ENCODE data around the gene CASTOR2. TPM values are rescaled to one million over a fixed set of nuclear protein-coding genes. Genes with fewer than 3 reads are reported as not detected.
"Not testable (repeated sequence)": the region's sequence is repeated elsewhere in the genome, so short reads cannot be mapped to it uniquely, and the experiment has no call there.

The CASTOR2 gene
- total and polyA plus RNA-seq, 2 of the 8 experiments (the other 6 are each of a cell fraction or from before 2014, with no cell fraction given), result 12.1 to 47.8 TPM

DNA sequence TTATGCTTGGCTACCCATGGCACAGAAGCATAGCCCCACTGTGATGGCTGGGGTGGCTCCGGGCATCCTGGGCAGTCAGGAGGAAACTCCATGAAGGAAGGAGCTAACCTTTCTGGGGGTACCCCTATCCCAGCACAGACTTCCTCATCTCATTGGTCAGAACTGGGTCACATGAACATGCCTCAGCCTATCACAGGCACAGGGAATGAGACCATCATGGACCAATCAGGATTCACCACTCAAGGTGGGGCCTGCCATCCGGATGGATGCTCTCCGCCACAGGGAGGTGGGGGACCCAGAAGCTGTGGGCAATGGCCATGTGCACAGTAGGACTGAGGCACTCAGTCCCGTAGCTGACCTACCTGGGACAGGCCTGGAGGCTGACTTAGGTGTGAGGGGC is 6.9 kb downstream of the CASTOR2 start:
- H3K9me3 ChIP-seq (ENCODE audit: insufficient read depth in 2 of 2, low read depth in 1 of 2, low read length in 1 of 2); H3K4me2 ChIP-seq (ENCODE audit: insufficient read depth in 1 of 2, low read depth in 2 of 2, low read length in 2 of 2); H2BK120ac ChIP-seq (replicated peaks; ENCODE audit: low read depth, low read length); H4K20me1 ChIP-seq (replicated peaks in 1 of 2; ENCODE audit: control insufficient read depth in 1 of 2, insufficient read depth in 2 of 2, low read length in 2 of 2); H2BK5ac ChIP-seq (ENCODE audit: low read depth, low read length); H3K79me2 ChIP-seq (ENCODE audit: control insufficient read depth in 1 of 2, insufficient read depth in 2 of 2, low read length in 2 of 2); FAIRE-seq; H3K23ac ChIP-seq (ENCODE audit: insufficient read length); H2AFZ ChIP-seq (ENCODE audit: low read length); H3K9ac ChIP-seq (replicated peaks in 1 of 4; ENCODE audit: extremely low read depth in 1 of 4, low read depth in 3 of 4, low read length in 3 of 4); H2BK12ac ChIP-seq (ENCODE audit: low read depth, low read length); CTCF ChIA-PET (ENCODE audit: partially characterized antibody); DNase-seq (ENCODE audit: low read depth in 1 of 2, low spot score in 2 of 2); H3K4me3 ChIP-seq (ENCODE audit: extremely low read depth in 1 of 4, insufficient read depth in 2 of 4, low read depth in 3 of 4, low read length in 4 of 4); POLR2A ChIA-PET (ENCODE audit: partially characterized antibody); H3K18ac ChIP-seq (ENCODE audit: extremely low read depth, low read length); H3K27ac ChIP-seq (ENCODE audit: low read depth, low read length); H3K79me1 ChIP-seq (ENCODE audit: low read depth, low read length); H2BK15ac ChIP-seq (ENCODE audit: low read length); H3K23me2 ChIP-seq (ENCODE audit: low read depth, low read length); H3K14ac ChIP-seq (ENCODE audit: insufficient read length); H3K27me3 ChIP-seq (replicated peaks in 1 of 4; ENCODE audit: control insufficient read depth in 3 of 4, extremely low read depth in 1 of 4, insufficient read depth in 3 of 4, low read length in 3 of 4); H2AK5ac ChIP-seq (ENCODE audit: low read depth, low read length); H3K56ac ChIP-seq (replicated peaks; ENCODE audit: insufficient read length, low read depth, low read length); H4K5ac ChIP-seq (ENCODE audit: insufficient read length, low read depth, low read length); H3K4ac ChIP-seq (replicated peaks; ENCODE audit: insufficient read length, low read depth, low read length); H3K4me1 ChIP-seq (replicated peaks in 1 of 4; ENCODE audit: control insufficient read depth in 3 of 4, insufficient read depth in 4 of 4, low read length in 3 of 4); H3K36me3 ChIP-seq (ENCODE audit: control insufficient read depth in 2 of 4, insufficient read depth in 4 of 4, low read length in 3 of 4); H4K91ac ChIP-seq (replicated peaks; ENCODE audit: insufficient read length, low read length); H4K8ac ChIP-seq (ENCODE audit: extremely low read depth, insufficient read depth, low read length); H2BK20ac ChIP-seq (ENCODE audit: low read length): not testable (repeated sequence)
- no CpG with 5 or more reads among the region's 4 CpGs for WGBS, 2 experiments (ENCODE audit: extremely low coverage in 1 of 2, insufficient coverage in 1 of 2, insufficient read length in 1 of 2, insufficient replicate concordance in 2 of 2, low coverage in 1 of 2, low lambda C conversion rate in 2 of 2, missing lambda C conversion rate in 1 of 2)

DNA sequence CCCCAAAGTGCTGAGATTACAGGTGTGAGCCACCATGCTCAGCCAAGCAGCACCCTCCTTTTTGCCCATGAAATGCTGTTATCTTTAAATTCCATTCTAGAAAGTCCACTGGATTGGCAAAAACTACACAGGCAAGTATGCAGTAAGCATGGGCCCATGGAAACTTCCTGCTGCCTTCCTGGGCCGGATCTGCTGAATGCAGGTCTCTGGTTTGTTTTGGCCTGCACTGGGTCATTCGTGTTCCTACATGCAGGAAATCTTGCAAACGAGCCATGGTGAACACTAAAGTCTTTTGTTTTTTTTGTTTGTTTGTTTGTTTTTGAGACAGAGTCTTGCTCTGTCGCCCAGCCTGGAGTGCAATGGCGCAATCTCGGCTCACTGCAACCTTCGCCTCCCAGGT is 7.9 kb downstream of the CASTOR2 start:
- 94% methylated on average over 4 of the region's 7 CpGs; no CpG with 5 or more reads in 1 of the 2 experiments for WGBS, 2 experiments (ENCODE audit: extremely low coverage in 1 of 2, insufficient coverage in 1 of 2, insufficient read length in 1 of 2, insufficient replicate concordance in 2 of 2, low coverage in 1 of 2, low lambda C conversion rate in 2 of 2, missing lambda C conversion rate in 1 of 2)
- H3K23ac ChIP-seq (ENCODE audit: insufficient read length); H2BK120ac ChIP-seq (replicated peaks; ENCODE audit: low read depth, low read length); H3K36me3 ChIP-seq (ENCODE audit: control insufficient read depth in 2 of 4, insufficient read depth in 4 of 4, low read length in 3 of 4); H2BK15ac ChIP-seq (ENCODE audit: low read length); H2AFZ ChIP-seq (ENCODE audit: low read length); H3K79me1 ChIP-seq (ENCODE audit: low read depth, low read length); H3K27ac ChIP-seq (ENCODE audit: low read depth, low read length); H3K9ac ChIP-seq (replicated peaks in 1 of 4; ENCODE audit: extremely low read depth in 1 of 4, low read depth in 3 of 4, low read length in 3 of 4); H3K79me2 ChIP-seq (ENCODE audit: control insufficient read depth in 1 of 2, insufficient read depth in 2 of 2, low read length in 2 of 2); H4K20me1 ChIP-seq (replicated peaks in 1 of 2; ENCODE audit: control insufficient read depth in 1 of 2, insufficient read depth in 2 of 2, low read length in 2 of 2); H2BK5ac ChIP-seq (ENCODE audit: low read depth, low read length); H3K14ac ChIP-seq (ENCODE audit: insufficient read length); H3K4me1 ChIP-seq (replicated peaks in 1 of 4; ENCODE audit: control insufficient read depth in 3 of 4, insufficient read depth in 4 of 4, low read length in 3 of 4); H3K23me2 ChIP-seq (ENCODE audit: low read depth, low read length); H4K8ac ChIP-seq (ENCODE audit: extremely low read depth, insufficient read depth, low read length); H3K18ac ChIP-seq (ENCODE audit: extremely low read depth, low read length); H3K4me3 ChIP-seq (ENCODE audit: extremely low read depth in 1 of 4, insufficient read depth in 2 of 4, low read depth in 3 of 4, low read length in 4 of 4); H4K91ac ChIP-seq (replicated peaks; ENCODE audit: insufficient read length, low read length); H3K56ac ChIP-seq (replicated peaks; ENCODE audit: insufficient read length, low read depth, low read length); CTCF ChIA-PET (ENCODE audit: partially characterized antibody); H3K27me3 ChIP-seq (replicated peaks in 1 of 4; ENCODE audit: control insufficient read depth in 3 of 4, extremely low read depth in 1 of 4, insufficient read depth in 3 of 4, low read length in 3 of 4); DNase-seq (ENCODE audit: low read depth in 1 of 2, low spot score in 2 of 2); POLR2A ChIA-PET (ENCODE audit: partially characterized antibody); FAIRE-seq; H3K9me3 ChIP-seq (ENCODE audit: insufficient read depth in 2 of 2, low read depth in 1 of 2, low read length in 1 of 2); H4K5ac ChIP-seq (ENCODE audit: insufficient read length, low read depth, low read length); H2BK12ac ChIP-seq (ENCODE audit: low read depth, low read length); H3K4me2 ChIP-seq (ENCODE audit: insufficient read depth in 1 of 2, low read depth in 2 of 2, low read length in 2 of 2); H2AK5ac ChIP-seq (ENCODE audit: low read depth, low read length); H3K4ac ChIP-seq (replicated peaks; ENCODE audit: insufficient read length, low read depth, low read length); H2BK20ac ChIP-seq (ENCODE audit: low read length): not testable (repeated sequence)
